GM23338 (cell line): Measurements from ENCODE around the gene ZNF784. TPM values are rescaled to one million over a fixed set of nuclear protein-coding genes. Genes with fewer than 3 reads are reported as not detected.

ENCODE experiments used
- ATAC-seq: fragments of 200-7000 bp; cut with Tn5 transposase; 3 replicates; pipeline ENCODE4 v1.9.1; 2020
- DNase-seq: peaks from one replicate; pipeline ENCODE4 v3.0.0-alpha.2; 2015; ENCODE audit warnings: low spot score
- H2AFZ ChIP-seq: fragments of 200-600 bp; sonication (generic); 2 replicates; pipeline ENCODE4 v1.8.0; 2016; ENCODE audit warnings: antibody characterized with exemption, mild to moderate bottlenecking, moderate library complexity
- H3F3A ChIP-seq: fragments of 200-600 bp; sonication (generic); replicated peaks from 2 replicates; pipeline ENCODE4 v1.8.0; 2017; ENCODE audit warnings: antibody characterized with exemption, mixed run types, low read depth
- H3K27ac ChIP-seq: fragments of 200-600 bp; sonication (generic); 2 replicates; pipeline ENCODE4 v1.6.1; 2016; ENCODE audit warnings: low read depth
- H3K27me3 ChIP-seq: fragments of 200-600 bp; sonication (generic); 2 replicates; pipeline ENCODE4 v1.8.0; 2016; ENCODE audit warnings: mild to moderate bottlenecking, mixed run types, moderate library complexity; ENCODE audit not compliant: insufficient read depth
- H3K36me3 ChIP-seq: fragments of 200-600 bp; sonication (generic); 2 replicates; pipeline ENCODE4 v1.8.0; 2016; ENCODE audit warnings: mild to moderate bottlenecking; ENCODE audit not compliant: insufficient read depth
- H3K4me1 ChIP-seq: fragments of 200-600 bp; sonication (generic); 2 replicates; pipeline ENCODE4 v1.8.0; 2016; ENCODE audit warnings: mild to moderate bottlenecking, moderate library complexity; ENCODE audit not compliant: insufficient read depth
- H3K4me2 ChIP-seq: fragments of 200-600 bp; sonication (generic); 2 replicates; pipeline ENCODE4 v1.7.1; 2017; ENCODE audit warnings: mixed run types
- H3K4me3 ChIP-seq: fragments of 200-600 bp; sonication (generic); 2 replicates; pipeline ENCODE4 v1.6.1; 2016; ENCODE audit warnings: mixed run types
- H3K79me2 ChIP-seq: fragments of 200-600 bp; sonication (generic); replicated peaks from 2 replicates; pipeline ENCODE4 v1.8.0; 2017; ENCODE audit warnings: mild to moderate bottlenecking; ENCODE audit not compliant: insufficient read depth
- H3K9me2 ChIP-seq: fragments of 200-600 bp; sonication (generic); 2 replicates; pipeline ENCODE4 v1.8.0; 2017; ENCODE audit not compliant: insufficient read depth
- H4K20me1 ChIP-seq: fragments of 200-600 bp; sonication (generic); replicated peaks from 2 replicates; pipeline ENCODE4 v1.8.0; 2017; ENCODE audit warnings: mild to moderate bottlenecking; ENCODE audit not compliant: insufficient read depth
- H3K27ac Mint-ChIP-seq: 2 replicates; pipeline ENCODE4 v1.8.0; 2020; ENCODE audit warnings: inconsistent platforms, mild to moderate bottlenecking, moderate library complexity, mixed read lengths
- H3K27me3 Mint-ChIP-seq: 3 replicates; pipeline ENCODE4 v1.8.0; 2022; ENCODE audit warnings: low read depth, mild to moderate bottlenecking, moderate library complexity, mixed read lengths, inconsistent platforms; ENCODE audit not compliant: insufficient read depth, poor library complexity
- H3K36me3 Mint-ChIP-seq: 3 replicates; pipeline ENCODE4 v1.8.0; 2021; ENCODE audit warnings: low read depth, mild to moderate bottlenecking, inconsistent platforms, moderate library complexity, mixed read lengths
- H3K4me1 Mint-ChIP-seq: 3 replicates; pipeline ENCODE4 v1.8.0; 2020; ENCODE audit warnings: mild to moderate bottlenecking, inconsistent platforms, mixed read lengths
- H3K4me3 Mint-ChIP-seq: 3 replicates; pipeline ENCODE4 v1.8.0; 2021; ENCODE audit warnings: moderate library complexity, mild to moderate bottlenecking, inconsistent platforms, mixed read lengths
- H3K9me3 Mint-ChIP-seq: 3 replicates; pipeline ENCODE4 v1.8.0; 2020; ENCODE audit warnings: moderate library complexity, mild to moderate bottlenecking, inconsistent platforms, mixed read lengths
- CREB1 ChIP-seq: fragments of 250-450 bp; sonication (Bioruptor Pico); IDR thresholded peaks from 2 replicates; pipeline ENCODE4 v1.5.0; 2020; ENCODE audit warnings: low read depth, mild to moderate bottlenecking, moderate library complexity
- EZH2phosphoT487 ChIP-seq: fragments of 200-600 bp; sonication (generic); IDR thresholded peaks from one replicate; pipeline ENCODE4 v1.8.1; 2018; ENCODE audit warnings: antibody characterized with exemption; ENCODE audit not compliant: unreplicated experiment
- JUNB ChIP-seq: IDR thresholded peaks from one replicate; pipeline ENCODE4 v1.6.1; 2016; ENCODE audit warnings: antibody characterized with exemption; ENCODE audit not compliant: unreplicated experiment
- NANOG ChIP-seq: IDR thresholded peaks from 2 replicates; pipeline ENCODE4 v1.6.1; 2016; ENCODE audit warnings: antibody characterized with exemption, borderline replicate concordance
- POLR2AphosphoS5 ChIP-seq: IDR thresholded peaks from 2 replicates; pipeline ENCODE4 v1.6.1; 2016; ENCODE audit warnings: antibody characterized with exemption, low read depth
- STAT1 ChIP-seq: IDR thresholded peaks from one replicate; pipeline ENCODE4 v1.6.1; 2016; ENCODE audit warnings: antibody characterized with exemption; ENCODE audit not compliant: unreplicated experiment
- ZNF331 ChIP-seq: fragments of 250-450 bp; sonication (Bioruptor Pico); IDR thresholded peaks from 2 replicates; pipeline ENCODE4 v1.5.0; 2020; ENCODE audit warnings: low read depth, mild to moderate bottlenecking, moderate library complexity
- polyA plus RNA-seq: library from polyadenylated mRNA; unstranded; fragments of >200 nt; fragmentation: Nextera tagmentation; extraction: Ambion mirVana; gene quantifications from 2 replicates; pipeline ENCODE4 v1.2.1, GENCODE V29; 2016
- total RNA-seq: library from RNA; depleted of rRNA; stranded (reverse); fragments of >200 nt; shearing (Covaris generic); gene quantifications from 2 replicates; pipeline ENCODE4 v1.2.3, GENCODE V29; 2014
- TF ChIP-seq, protein P1 (sequence below): IDR thresholded peaks from 2 replicates; pipeline ENCODE4 v1.6.1; 2016; ENCODE audit warnings: antibody characterized with exemption
- TF ChIP-seq, protein P2 (sequence below): fragments of 250-450 bp; sonication (Bioruptor Pico); IDR thresholded peaks from 2 replicates; pipeline ENCODE4 v1.5.0; 2020; ENCODE audit warnings: mild to moderate bottlenecking, moderate library complexity

The ZNF784 gene
- total and polyA plus RNA-seq, 2 experiments from 2014 or later = 1.5 to 6.7 TPM

DNA sequence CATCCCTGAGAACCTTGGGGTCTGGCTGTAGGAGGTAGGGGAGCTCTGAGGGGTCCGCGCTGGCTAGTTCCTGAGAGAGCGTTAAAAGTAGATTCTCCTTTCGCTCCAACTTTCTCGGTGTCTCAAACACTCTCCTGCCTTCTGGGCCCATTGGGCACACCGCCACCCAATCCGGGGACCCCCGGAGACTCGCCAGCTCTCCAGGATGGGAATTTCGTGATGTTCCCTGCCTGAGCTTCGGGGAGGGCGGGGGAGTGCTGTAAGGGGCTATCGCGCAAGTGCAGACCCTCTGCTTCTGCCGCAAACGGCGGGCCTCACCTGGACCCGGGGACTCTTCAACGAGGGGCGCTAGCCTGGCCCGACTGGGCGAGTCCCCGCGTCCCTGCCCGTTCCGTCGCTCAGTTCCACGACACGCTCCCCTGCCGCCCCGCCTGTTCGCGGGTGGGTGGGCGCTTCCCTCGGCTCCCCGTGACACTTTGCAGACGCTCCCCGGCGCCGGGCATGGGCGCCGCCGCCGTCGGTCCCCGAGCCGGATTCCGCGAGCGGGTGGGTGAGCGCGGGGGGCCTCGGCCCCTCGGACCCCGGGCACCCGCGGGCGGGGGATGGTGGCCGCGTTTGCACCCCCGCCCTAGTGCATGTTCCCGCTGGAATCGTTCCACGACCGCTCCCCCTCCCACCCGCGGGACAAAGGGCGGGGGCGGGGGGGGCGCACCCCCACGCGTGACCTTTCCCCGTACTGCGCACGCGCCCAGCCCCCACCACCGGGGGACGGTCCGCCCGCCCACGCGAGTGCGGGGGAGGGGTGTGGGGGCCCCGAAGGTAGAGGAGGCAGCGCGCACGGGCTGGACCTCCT lies 23.6 kb upstream of the ZNF784 start, which contains the start of gene CCDC106:
TSS of gene CCDC106 (plus strand) at position 481 of the 853 bp plus-strand sequence. CDS start 835 bp downstream, outside the sequence.
- Histone ChIP-seq H3K4me2 (peak within 1 kb of the TSS; percentile 87), H3K27me3 (no peaks in the 10 kb centered on the region), H3K4me3 (peak within 1 kb of the TSS; percentile 65), H4K20me1 (no peaks in the 10 kb centered on the region), H3K4me1 (no peaks in the 10 kb centered on the region; the same call in 1 of the 2 replicates), H3K27ac (peak within 1 kb of the TSS; percentile 59; the same call in 1 of the 2 replicates), H3K79me2 (peaks cover 36% of the 10 kb centered on the region), H3K9me2 (no peaks in the 10 kb centered on the region), H3K36me3 (no peaks in the 10 kb centered on the region), H2AFZ (peak within 1 kb of the TSS; percentile 84; the same call in 1 of the 2 replicates), H3F3A (peaks cover 15% of the 10 kb centered on the region; the same call in 1 of the 2 replicates)
- Mint-ChIP-seq H3K4me3 (peak within 1 kb of the TSS; percentile 84), H3K9me3 (no peaks in the 10 kb centered on the region; the same call in 2 of the 3 replicates), H3K4me1 (peaks cover 34% of the 10 kb centered on the region), H3K27ac (no peak within 1 kb of the TSS), H3K36me3 (peaks cover 41% of the 10 kb centered on the region), H3K27me3 (peaks cover 42% of the 10 kb centered on the region)
- TF ChIP-seq, protein P1, sequence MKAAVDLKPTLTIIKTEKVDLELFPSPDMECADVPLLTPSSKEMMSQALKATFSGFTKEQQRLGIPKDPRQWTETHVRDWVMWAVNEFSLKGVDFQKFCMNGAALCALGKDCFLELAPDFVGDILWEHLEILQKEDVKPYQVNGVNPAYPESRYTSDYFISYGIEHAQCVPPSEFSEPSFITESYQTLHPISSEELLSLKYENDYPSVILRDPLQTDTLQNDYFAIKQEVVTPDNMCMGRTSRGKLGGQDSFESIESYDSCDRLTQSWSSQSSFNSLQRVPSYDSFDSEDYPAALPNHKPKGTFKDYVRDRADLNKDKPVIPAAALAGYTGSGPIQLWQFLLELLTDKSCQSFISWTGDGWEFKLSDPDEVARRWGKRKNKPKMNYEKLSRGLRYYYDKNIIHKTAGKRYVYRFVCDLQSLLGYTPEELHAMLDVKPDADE = no peak
- TF ChIP-seq STAT1 (no peak), EZH2phosphoT487 (no peak), CREB1 (CRISPR knock-in tag) (0 out of 2 replicates have a peak, but pooled peaks have one; percentile 19), ZNF331 (CRISPR knock-in tag) (no peak), JUNB (peak; percentile 99), NANOG (no peak), POLR2AphosphoS5 (peak; percentile 6; the same call in 1 of the 2 replicates)
- TF ChIP-seq, protein P2, sequence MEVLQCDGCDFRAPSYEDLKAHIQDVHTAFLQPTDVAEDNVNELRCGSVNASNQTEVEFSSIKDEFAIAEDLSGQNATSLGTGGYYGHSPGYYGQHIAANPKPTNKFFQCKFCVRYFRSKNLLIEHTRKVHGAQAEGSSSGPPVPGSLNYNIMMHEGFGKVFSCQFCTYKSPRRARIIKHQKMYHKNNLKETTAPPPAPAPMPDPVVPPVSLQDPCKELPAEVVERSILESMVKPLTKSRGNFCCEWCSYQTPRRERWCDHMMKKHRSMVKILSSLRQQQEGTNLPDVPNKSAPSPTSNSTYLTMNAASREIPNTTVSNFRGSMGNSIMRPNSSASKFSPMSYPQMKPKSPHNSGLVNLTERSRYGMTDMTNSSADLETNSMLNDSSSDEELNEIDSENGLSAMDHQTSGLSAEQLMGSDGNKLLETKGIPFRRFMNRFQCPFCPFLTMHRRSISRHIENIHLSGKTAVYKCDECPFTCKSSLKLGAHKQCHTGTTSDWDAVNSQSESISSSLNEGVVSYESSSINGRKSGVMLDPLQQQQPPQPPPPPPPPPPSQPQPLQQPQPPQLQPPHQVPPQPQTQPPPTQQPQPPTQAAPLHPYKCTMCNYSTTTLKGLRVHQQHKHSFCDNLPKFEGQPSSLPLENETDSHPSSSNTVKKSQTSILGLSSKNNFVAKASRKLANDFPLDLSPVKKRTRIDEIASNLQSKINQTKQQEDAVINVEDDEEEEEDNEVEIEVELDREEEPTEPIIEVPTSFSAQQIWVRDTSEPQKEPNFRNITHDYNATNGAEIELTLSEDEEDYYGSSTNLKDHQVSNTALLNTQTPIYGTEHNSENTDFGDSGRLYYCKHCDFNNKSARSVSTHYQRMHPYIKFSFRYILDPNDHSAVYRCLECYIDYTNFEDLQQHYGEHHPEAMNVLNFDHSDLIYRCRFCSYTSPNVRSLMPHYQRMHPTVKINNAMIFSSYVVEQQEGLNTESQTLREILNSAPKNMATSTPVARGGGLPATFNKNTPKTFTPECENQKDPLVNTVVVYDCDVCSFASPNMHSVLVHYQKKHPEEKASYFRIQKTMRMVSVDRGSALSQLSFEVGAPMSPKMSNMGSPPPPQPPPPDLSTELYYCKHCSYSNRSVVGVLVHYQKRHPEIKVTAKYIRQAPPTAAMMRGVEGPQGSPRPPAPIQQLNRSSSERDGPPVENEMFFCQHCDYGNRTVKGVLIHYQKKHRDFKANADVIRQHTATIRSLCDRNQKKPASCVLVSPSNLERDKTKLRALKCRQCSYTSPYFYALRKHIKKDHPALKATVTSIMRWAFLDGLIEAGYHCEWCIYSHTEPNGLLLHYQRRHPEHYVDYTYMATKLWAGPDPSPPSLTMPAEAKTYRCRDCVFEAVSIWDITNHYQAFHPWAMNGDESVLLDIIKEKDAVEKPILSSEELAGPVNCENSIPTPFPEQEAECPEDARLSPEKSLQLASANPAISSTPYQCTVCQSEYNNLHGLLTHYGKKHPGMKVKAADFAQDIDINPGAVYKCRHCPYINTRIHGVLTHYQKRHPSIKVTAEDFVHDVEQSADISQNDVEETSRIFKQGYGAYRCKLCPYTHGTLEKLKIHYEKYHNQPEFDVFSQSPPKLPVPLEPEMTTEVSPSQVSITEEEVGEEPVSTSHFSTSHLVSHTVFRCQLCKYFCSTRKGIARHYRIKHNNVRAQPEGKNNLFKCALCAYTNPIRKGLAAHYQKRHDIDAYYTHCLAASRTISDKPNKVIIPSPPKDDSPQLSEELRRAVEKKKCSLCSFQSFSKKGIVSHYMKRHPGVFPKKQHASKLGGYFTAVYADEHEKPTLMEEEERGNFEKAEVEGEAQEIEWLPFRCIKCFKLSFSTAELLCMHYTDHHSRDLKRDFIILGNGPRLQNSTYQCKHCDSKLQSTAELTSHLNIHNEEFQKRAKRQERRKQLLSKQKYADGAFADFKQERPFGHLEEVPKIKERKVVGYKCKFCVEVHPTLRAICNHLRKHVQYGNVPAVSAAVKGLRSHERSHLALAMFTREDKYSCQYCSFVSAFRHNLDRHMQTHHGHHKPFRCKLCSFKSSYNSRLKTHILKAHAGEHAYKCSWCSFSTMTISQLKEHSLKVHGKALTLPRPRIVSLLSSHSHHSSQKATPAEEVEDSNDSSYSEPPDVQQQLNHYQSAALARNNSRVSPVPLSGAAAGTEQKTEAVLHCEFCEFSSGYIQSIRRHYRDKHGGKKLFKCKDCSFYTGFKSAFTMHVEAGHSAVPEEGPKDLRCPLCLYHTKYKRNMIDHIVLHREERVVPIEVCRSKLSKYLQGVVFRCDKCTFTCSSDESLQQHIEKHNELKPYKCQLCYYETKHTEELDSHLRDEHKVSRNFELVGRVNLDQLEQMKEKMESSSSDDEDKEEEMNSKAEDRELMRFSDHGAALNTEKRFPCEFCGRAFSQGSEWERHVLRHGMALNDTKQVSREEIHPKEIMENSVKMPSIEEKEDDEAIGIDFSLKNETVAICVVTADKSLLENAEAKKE = no peak
- ATAC-seq (peak; percentile 49), DNase-seq (peak; percentile 96)
